HEK293 (cell line): ENCODE data around the gene CHI3L2.

Experiments used
- CTCF ChIA-PET: fragments of 350-600 bp; formaldehyde crosslinking; extraction: SDS; loops from one replicate; lab custom pipeline; 2021; ENCODE audit warnings: antibody characterized with exemption; lab: Yijun Ruan, JAX
- POLR2A ChIA-PET: fragments of 300-600 bp; formaldehyde crosslinking; extraction: SDS; loops from one replicate; lab custom pipeline; 2020; ENCODE audit warnings: antibody characterized with exemption, inconsistent platforms; lab: Yijun Ruan, JAX
- H3K27ac ChIP-seq: fragments of 200-500 bp; sonication (Bioruptor generic); 2 replicates; pipeline ENCODE4 v1.5.1; 2014; ENCODE audit warnings: low read depth, low read length, control low read depth, inconsistent platforms; ENCODE audit errors: extremely low read depth
- H3K36me3 ChIP-seq, 2 experiments: fragments of 200-500 bp in 1 of 2; sonication (Bioruptor generic) in 1 of 2; 1 replicate in 1 of 2; 2 replicates in 1 of 2; pipeline ENCODE4 v1.5.1; 2014 to 2017; ENCODE audit warnings: inconsistent platforms in 2 of 2, low read length in 2 of 2; ENCODE audit not compliant: control insufficient read depth in 2 of 2, insufficient read depth in 1 of 2
- H3K4me1 ChIP-seq: fragments of 200-500 bp; sonication (Bioruptor generic); 2 replicates; pipeline ENCODE4 v1.5.1; 2014; ENCODE audit warnings: mild to moderate bottlenecking, low read length, inconsistent platforms; ENCODE audit not compliant: control insufficient read depth, insufficient read depth
- H3K4me3 ChIP-seq: 2 replicates; pipeline ENCODE4 v1.5.1; 2011; ENCODE audit warnings: low read depth, mild to moderate bottlenecking, control low read depth, low read length, moderate library complexity
- H3K9me3 ChIP-seq: fragments of 200-500 bp; sonication (Bioruptor generic); 2 replicates; pipeline ENCODE4 v1.5.1; 2014; ENCODE audit warnings: low read depth, low read length, inconsistent platforms; ENCODE audit not compliant: control insufficient read depth, insufficient read depth
- GFI1B ChIP-seq: fragments of 450-650 bp; formaldehyde crosslinking; IDR thresholded peaks from 2 replicates; pipeline ENCODE4 v1.5.1; 2016; ENCODE audit warnings: missing biosample characterization, missing genetic modification characterization
- MZF1 ChIP-seq: fragments of 450-650 bp; formaldehyde crosslinking; IDR thresholded peaks from 2 replicates; pipeline ENCODE4 v1.5.1; 2017; ENCODE audit warnings: missing biosample characterization, missing genetic modification characterization, borderline replicate concordance
- PRDM6 ChIP-seq: fragments of 450-650 bp; formaldehyde crosslinking; IDR thresholded peaks from 2 replicates; pipeline ENCODE4 v1.5.1; 2017; ENCODE audit warnings: missing biosample characterization, missing genetic modification characterization
- SALL2 ChIP-seq: fragments of 450-650 bp; formaldehyde crosslinking; IDR thresholded peaks from 2 replicates; pipeline ENCODE4 v1.5.0; 2017; ENCODE audit warnings: missing biosample characterization, mild to moderate bottlenecking, missing genetic modification characterization, borderline replicate concordance
- YY1 ChIP-seq: fragments of 450-650 bp; formaldehyde crosslinking; IDR thresholded peaks from 2 replicates; pipeline ENCODE4 v1.5.1; 2018; ENCODE audit warnings: missing biosample characterization, missing genetic modification characterization
- ZBTB17 ChIP-seq: fragments of 450-650 bp; formaldehyde crosslinking; IDR thresholded peaks from 2 replicates; pipeline ENCODE4 v1.5.1; 2016; ENCODE audit warnings: missing biosample characterization, missing genetic modification characterization
- ZFP3 ChIP-seq: fragments of 450-650 bp; formaldehyde crosslinking; IDR thresholded peaks from 2 replicates; pipeline ENCODE4 v1.5.1; 2016; ENCODE audit warnings: low read depth, missing biosample characterization, missing genetic modification characterization
- ZNF121 ChIP-seq: fragments of 450-650 bp; formaldehyde crosslinking; IDR thresholded peaks from 2 replicates; pipeline ENCODE4 v1.5.1; 2016; ENCODE audit warnings: missing biosample characterization, missing genetic modification characterization
- ZNF132 ChIP-seq: fragments of 450-650 bp; formaldehyde crosslinking; IDR thresholded peaks from 2 replicates; pipeline ENCODE4 v1.5.1; 2017; ENCODE audit warnings: missing biosample characterization, missing genetic modification characterization, borderline replicate concordance
- ZNF140 ChIP-seq: fragments of 450-650 bp; formaldehyde crosslinking; IDR thresholded peaks from 2 replicates; pipeline ENCODE4 v1.5.1; 2016; ENCODE audit warnings: missing biosample characterization, missing genetic modification characterization
- ZNF169 ChIP-seq: fragments of 450-650 bp; formaldehyde crosslinking; IDR thresholded peaks from 2 replicates; pipeline ENCODE4 v1.5.1; 2016; ENCODE audit warnings: missing biosample characterization, missing genetic modification characterization
- ZNF18 ChIP-seq: fragments of 450-650 bp; formaldehyde crosslinking; IDR thresholded peaks from 2 replicates; pipeline ENCODE4 v1.5.1; 2016; ENCODE audit warnings: missing biosample characterization, missing genetic modification characterization
- ZNF211 ChIP-seq: fragments of 450-650 bp; formaldehyde crosslinking; IDR thresholded peaks from 2 replicates; pipeline ENCODE4 v1.5.1; 2016; ENCODE audit warnings: low read depth, missing biosample characterization, missing genetic modification characterization
- ZNF248 ChIP-seq: fragments of 450-650 bp; formaldehyde crosslinking; IDR thresholded peaks from 2 replicates; pipeline ENCODE4 v1.5.1; 2017; ENCODE audit warnings: missing biosample characterization, missing genetic modification characterization
- ZNF311 ChIP-seq: fragments of 450-650 bp; formaldehyde crosslinking; IDR thresholded peaks from 2 replicates; pipeline ENCODE4 v1.5.1; 2017; ENCODE audit warnings: missing biosample characterization, missing genetic modification characterization, borderline replicate concordance
- ZNF324 ChIP-seq: fragments of 450-650 bp; formaldehyde crosslinking; IDR thresholded peaks from 2 replicates; pipeline ENCODE4 v1.5.1; 2016; ENCODE audit warnings: missing biosample characterization, missing genetic modification characterization
- ZNF501 ChIP-seq: fragments of 450-650 bp; formaldehyde crosslinking; IDR thresholded peaks from 2 replicates; pipeline ENCODE4 v1.5.1; 2016; ENCODE audit warnings: missing biosample characterization, missing genetic modification characterization
- ZNF530 ChIP-seq: fragments of 450-650 bp; formaldehyde crosslinking; IDR thresholded peaks from 2 replicates; pipeline ENCODE4 v1.5.1; 2016; ENCODE audit warnings: low read depth, missing biosample characterization, missing genetic modification characterization
- ZNF549 ChIP-seq: fragments of 450-650 bp; IDR thresholded peaks from 2 replicates; pipeline ENCODE4 v1.5.1; 2018; ENCODE audit warnings: missing biosample characterization, missing genetic modification characterization, mild to moderate bottlenecking, inconsistent platforms, moderate library complexity
- ZNF561 ChIP-seq: fragments of 450-650 bp; IDR thresholded peaks from 2 replicates; pipeline ENCODE4 v1.5.1; 2018; ENCODE audit warnings: missing biosample characterization, missing genetic modification characterization, borderline replicate concordance
- ZNF580 ChIP-seq: fragments of 450-650 bp; formaldehyde crosslinking; IDR thresholded peaks from 2 replicates; pipeline ENCODE4 v1.5.1; 2016; ENCODE audit warnings: missing biosample characterization, missing genetic modification characterization
- ZNF596 ChIP-seq: fragments of 450-650 bp; IDR thresholded peaks from 2 replicates; pipeline ENCODE4 v1.5.0; 2018; ENCODE audit warnings: missing biosample characterization, mild to moderate bottlenecking, missing genetic modification characterization, moderate library complexity
- ZNF624 ChIP-seq: fragments of 450-650 bp; formaldehyde crosslinking; IDR thresholded peaks from 2 replicates; pipeline ENCODE4 v1.5.1; 2017; ENCODE audit warnings: missing biosample characterization, missing genetic modification characterization
- ZNF645 ChIP-seq: fragments of 450-650 bp; formaldehyde crosslinking; IDR thresholded peaks from 2 replicates; pipeline ENCODE4; 2016; ENCODE audit warnings: missing biosample characterization, missing genetic modification characterization
- ZNF670 ChIP-seq: fragments of 450-650 bp; formaldehyde crosslinking; IDR thresholded peaks from 2 replicates; pipeline ENCODE4 v1.5.1; 2016; ENCODE audit warnings: missing biosample characterization, missing genetic modification characterization, low read depth
- ZNF776 ChIP-seq: fragments of 450-650 bp; formaldehyde crosslinking; IDR thresholded peaks from 2 replicates; pipeline ENCODE4 v1.5.0; 2017; ENCODE audit warnings: missing biosample characterization, missing genetic modification characterization, borderline replicate concordance
- TF ChIP-seq, protein P1 (sequence below): fragments of 450-650 bp; formaldehyde crosslinking; IDR thresholded peaks from 2 replicates; pipeline ENCODE4 v1.5.1; 2017; ENCODE audit warnings: missing biosample characterization, missing genetic modification characterization

CHI3L2 gene

DNA sequence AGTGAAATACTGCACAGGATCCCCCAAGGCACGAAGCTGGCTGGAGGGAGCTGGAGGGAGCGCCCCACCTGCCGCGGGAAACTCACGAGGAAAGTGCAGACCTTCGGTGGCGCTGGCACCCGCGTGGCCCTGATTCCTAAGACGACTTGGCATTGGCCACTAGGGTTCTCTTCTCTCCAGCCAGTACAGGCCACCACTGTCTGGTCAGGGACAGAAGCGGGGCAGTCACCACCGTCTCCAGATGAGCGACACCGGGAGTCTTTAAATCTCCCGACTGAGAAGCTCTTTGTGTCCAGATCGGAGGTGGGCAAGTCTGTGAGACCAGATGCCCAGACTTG, 43.9 kb downstream of the CHI3L2 start:
- ChIA-PET CTCF (no interaction called here), POLR2A (no interaction called here)
- no peak for TF ChIP-seq ZNF561
- no peak for TF ChIP-seq ZNF530 (tag by site-specific recombination)
- no peak for TF ChIP-seq ZNF596 (tag by site-specific recombination)
- TF ChIP-seq ZNF311 (tag by site-specific recombination): no peak
- no peak for TF ChIP-seq ZNF211 (tag by site-specific recombination)
- no peak for TF ChIP-seq ZNF18 (tag by site-specific recombination)
- TF ChIP-seq YY1 (tag by site-specific recombination): no peak
- TF ChIP-seq ZNF501: no peak
- no peak for TF ChIP-seq ZFP3 (tag by site-specific recombination)
- TF ChIP-seq ZNF248 (tag by site-specific recombination): no peak
- no peak for TF ChIP-seq ZNF580 (tag by site-specific recombination)
- TF ChIP-seq PRDM6 (tag by site-specific recombination): no peak
- TF ChIP-seq ZNF132: no peak
- no peak for TF ChIP-seq ZNF324 (tag by site-specific recombination)
- Histone ChIP-seq H3K4me1 (no peaks in the 10 kb centered on the region), H3K4me3 (no peak overlapping the region), H3K36me3 (no peaks in the 10 kb centered on the region), H3K9me3 (no peaks in the 10 kb centered on the region), H3K27ac (no peak overlapping the region)

GRCh38 chr1:111272081-111272480, 44.6 kb downstream of the CHI3L2 start:
- TF ChIP-seq GFI1B (tag by site-specific recombination): no peak
- TF ChIP-seq, protein P1, sequence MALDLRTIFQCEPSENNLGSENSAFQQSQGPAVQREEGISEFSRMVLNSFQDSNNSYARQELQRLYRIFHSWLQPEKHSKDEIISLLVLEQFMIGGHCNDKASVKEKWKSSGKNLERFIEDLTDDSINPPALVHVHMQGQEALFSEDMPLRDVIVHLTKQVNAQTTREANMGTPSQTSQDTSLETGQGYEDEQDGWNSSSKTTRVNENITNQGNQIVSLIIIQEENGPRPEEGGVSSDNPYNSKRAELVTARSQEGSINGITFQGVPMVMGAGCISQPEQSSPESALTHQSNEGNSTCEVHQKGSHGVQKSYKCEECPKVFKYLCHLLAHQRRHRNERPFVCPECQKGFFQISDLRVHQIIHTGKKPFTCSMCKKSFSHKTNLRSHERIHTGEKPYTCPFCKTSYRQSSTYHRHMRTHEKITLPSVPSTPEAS (tag by site-specific recombination): no peak
- no peak for TF ChIP-seq ZNF776 (tag by site-specific recombination)
- TF ChIP-seq ZBTB17 (tag by site-specific recombination): no peak
- no peak for TF ChIP-seq ZNF140
- no peak for TF ChIP-seq ZNF670 (tag by site-specific recombination)
- no peak for TF ChIP-seq SALL2
- TF ChIP-seq ZNF169 (tag by site-specific recombination): no peak
- TF ChIP-seq ZNF645 (tag by site-specific recombination): no peak
- TF ChIP-seq ZNF549: no peak
- TF ChIP-seq ZNF121 (tag by site-specific recombination): no peak
- TF ChIP-seq ZNF624 (tag by site-specific recombination): no peak
- no peak for TF ChIP-seq MZF1 (tag by site-specific recombination)
- CTCF ChIA-PET: no interaction called here
- H3K36me3 ChIP-seq: no peaks in the 10 kb centered on the region
- no peaks in the 10 kb centered on the region for H3K4me1 ChIP-seq
- H3K27ac ChIP-seq: no peak overlapping the region
- no peaks in the 10 kb centered on the region for H3K9me3 ChIP-seq
- H3K4me3 ChIP-seq: no peak overlapping the region
- POLR2A ChIA-PET: no interaction called here
